GM19452 (cell line): ENCODE data around the gene ZBED1.
A peak's percentile ranks its signal among the peaks of the same experiment; 100 is the strongest.
"Not testable (repeated sequence)": the region's sequence is repeated elsewhere in the genome, so short reads cannot be mapped to it uniquely, and the experiment has no call there.

Source experiments
- ATAC-seq: cut with Tn5 transposase; IDR thresholded peaks from one replicate; pipeline ENCODE4 v1.9.1; 2021; ENCODE audit not compliant: unreplicated experiment

The ZBED1 gene

DNA sequence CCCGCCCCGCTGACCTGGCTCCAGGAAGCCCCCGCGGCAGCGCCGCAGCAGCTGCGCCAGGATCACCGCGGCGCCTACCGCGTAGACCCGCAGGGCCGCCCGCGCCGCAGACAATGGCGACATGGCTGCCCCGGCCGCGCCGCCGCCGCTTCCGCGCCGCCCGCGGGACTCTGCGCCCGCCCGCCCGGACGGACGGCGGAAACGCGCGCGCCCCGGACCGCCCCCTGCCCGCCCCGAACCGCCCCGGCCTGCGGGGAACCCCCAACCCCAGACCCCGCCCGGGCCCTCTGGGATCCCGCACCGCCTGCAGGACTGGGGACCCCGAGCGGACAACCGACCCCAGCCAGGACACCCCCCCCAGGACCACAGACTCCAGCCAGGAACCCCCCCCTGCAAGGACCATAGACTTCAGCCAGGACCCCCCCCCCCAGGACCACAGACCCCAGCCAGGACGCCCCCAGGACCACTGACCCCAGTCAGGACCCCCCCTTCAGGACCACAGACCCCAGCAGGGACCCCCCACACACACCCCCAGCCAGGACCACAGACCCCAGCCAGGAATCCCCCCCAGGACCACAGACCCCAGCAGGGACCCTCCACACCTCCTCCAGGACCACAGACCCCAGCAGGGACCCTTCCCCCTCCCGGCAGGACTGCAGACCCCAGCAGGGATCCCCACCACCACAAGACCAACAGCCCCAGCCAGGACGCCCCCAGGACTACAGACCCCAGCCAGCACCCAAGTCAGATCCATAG is at the start of gene ZBED1, which contains the start of gene DHRSX:
ZBED1 (minus strand) TSS at position 174 of the 756 bp plus-strand sequence. CDS start 10,257 bp downstream, outside the sequence.
DHRSX (minus strand) TSS at position 174 of the 756 bp plus-strand sequence; CDS start at position 123, 51 bp downstream.
- ATAC-seq, result peak; percentile 66

DNA sequence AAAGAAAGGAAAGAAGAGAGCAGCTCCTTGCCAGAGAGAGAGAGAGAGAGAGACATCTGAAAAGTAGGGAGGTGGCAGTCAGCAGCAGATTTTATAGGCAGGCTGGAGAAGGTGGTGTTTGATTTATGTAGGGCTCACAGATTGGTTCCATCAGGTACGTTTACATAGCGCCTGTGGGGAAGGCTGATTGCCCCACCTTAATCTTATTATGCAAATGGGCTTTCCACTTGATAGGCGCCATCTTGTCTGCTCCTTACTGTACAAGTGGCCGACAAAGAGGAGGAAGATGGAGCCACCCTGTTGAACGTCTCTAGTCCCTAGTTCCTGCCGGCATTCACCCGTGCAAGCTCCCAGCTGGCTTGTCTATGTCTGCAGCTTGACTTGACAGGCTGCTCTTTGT is 49.1 kb upstream of the ZBED1 start:
- no peak for ATAC-seq

DNA sequence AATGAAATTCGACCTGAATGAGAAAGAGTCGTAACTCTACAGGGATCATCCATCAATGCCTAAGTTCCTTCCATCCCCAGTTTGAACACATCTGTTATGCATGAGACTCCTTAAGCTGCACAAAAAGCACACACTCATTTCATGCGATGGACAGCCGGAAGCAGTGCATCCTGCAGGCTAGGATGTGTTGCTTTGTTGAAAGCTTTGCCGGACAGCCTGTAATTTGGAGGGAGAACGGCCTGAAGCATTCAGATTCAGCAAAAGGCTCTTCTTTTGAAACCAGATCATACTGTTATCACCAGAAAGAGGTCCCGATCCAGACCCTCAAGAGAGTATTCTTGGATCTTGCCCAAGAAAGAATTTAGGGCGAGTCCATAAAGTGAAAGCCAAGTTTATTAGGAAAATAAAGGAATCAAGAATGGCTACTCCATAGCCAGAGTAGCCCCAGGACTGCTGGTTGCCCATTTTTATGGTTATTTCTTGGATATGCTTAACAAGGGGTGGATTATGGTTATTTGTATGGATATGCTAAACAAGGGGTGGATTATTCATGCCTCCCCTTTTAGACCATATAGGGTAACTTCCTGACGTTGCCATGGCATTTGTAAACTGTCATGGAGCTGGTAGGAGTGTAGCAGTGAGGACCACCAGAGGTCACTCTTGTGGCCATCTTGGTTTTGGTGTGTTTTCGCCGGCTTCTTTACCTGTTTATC is 48.1 kb upstream of the ZBED1 start:
- no peak for ATAC-seq

DNA sequence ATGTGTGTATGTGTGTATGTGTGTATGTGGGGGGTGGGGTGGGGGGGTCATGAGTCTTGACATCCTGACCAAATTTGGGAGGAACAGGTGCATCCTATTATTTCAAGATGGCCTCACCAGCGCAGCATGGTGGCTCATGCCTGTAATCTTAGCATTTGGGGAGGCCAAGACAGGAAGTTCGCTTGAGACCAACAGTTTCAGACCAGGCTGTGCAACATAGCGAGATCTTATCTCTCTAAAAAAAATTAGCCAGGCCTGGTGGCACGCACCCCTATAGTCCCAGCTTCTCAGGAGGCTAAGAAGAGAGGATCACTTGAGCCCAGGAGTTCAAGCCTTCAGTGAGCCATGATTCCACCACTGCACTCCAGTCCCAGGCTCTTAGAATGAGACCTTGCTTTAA is 47.0 kb upstream of the ZBED1 start:
- no peak for ATAC-seq

- no peak for ATAC-seq
Observed at GRCh38 chrX:2546496-2546895, 45.7 kb upstream of the ZBED1 start.

DNA sequence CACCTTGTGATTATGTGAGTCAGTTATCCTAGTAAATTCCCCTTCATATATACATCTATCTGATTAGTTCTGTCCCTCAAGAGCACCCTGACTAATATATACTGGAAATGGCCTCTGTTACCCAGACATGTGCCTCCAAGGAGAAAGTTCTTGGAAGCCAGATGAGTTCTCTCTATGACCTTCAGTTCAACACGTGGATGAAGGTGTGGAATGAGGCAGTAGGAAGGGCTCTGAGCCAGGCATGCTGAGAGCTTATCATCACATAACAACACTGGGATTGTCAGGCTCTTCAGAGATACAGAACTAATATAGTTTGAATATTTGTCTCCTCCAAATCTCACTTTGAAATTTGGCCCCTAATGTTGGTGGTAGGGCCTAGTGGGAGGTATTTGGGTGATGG is 44.4 kb upstream of the ZBED1 start:
- no peak for ATAC-seq

DNA sequence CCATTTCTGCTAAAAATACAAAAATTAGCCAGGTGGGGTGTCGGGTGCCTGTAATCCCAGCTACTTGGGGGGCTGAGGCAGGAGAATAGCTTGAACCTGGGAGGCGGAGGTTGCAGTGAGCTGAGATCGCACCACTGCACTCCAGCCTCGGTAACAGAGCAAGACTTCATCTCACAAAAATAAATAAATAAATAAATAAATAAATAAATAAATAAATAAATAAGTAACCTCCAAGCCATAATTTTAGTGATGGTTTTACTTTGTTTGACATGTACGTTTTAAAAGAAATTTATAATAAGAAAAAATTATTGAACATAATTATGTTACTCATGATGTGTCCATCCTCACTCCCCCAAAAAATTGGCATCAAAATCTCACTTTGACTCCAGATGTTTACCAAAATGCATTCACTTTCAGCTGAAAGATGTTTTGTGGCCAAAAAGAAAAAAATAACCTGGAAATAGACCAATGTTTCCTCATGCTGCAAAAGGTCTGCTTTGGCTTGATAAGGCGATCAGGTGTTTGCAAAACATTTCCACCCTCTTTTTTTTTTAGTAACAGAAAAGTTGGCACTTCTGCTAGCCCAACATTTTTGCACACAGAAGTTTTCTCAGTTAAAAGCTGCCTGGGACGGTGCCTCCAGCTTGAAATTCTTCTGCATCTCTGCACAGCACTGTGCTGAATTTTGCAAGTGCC is 42.2 kb upstream of the ZBED1 start:
- ATAC-seq, result no peak

GRCh38 chrX:2541603-2542002 is 40.8 kb upstream of the ZBED1 start:
- no peak for ATAC-seq

- no peak for ATAC-seq
Observed at GRCh38 chrX:2540426-2540947, 39.7 kb upstream of the ZBED1 start.

GRCh38 chrX:2539586-2539985 is 38.8 kb upstream of the ZBED1 start:
- no peak for ATAC-seq

DNA sequence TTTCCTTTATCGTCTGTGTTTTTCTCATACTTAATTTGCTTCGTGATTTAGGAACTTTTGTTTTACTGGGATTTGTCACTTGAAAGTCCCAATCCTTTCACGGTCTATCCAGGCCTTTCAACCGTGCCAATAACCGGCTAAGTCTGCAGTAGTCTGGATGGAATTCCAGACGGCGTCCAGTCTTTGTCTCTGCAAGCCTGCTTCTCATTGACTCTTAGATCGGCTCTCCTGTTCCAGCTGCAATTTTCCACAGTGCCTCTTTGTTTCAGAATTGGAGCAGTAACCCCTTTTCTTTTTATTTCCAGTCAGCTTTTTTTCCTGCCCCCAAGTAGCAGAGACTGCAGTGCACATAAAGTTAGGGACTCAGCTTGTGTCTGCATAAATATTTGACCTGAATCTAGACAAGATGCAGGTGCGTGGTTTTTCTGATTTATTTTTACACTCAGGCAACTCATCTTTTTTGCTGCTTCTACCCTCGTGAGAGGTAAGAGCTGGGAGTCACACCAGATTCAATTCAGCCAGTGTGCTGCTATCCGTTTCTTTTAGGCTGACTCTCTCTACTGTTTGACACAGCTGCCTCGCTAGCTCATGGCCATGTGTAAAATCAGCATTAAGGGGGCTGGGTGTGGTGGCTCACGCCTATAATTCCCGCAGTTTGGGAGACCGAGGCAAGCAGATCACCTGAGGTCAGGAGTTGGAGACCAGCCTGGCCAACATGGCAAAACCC is 37.4 kb upstream of the ZBED1 start:
- ATAC-seq, result no peak

DNA sequence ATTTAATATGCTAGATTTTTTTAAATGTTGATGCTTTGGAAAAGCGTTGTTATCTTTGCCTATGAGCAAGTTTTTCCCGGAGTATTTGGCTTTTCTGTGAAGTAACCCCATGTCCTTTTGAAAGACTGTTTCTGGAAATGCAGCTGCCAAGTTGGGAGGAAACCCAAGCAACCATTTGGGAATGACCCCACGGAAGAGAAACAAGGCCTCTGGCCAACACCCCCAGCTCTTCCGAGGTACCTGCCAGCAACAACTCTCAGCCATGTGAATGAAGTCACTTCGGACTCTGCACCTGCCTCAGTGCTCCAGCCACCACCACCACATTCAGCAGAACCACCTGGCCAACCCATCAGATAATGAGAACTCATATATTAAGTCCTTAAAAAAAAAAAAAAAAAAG is 36.2 kb upstream of the ZBED1 start:
- no peak for ATAC-seq

GRCh38 chrX:2536141-2536540 is 35.4 kb upstream of the ZBED1 start:
- no peak for ATAC-seq

DNA sequence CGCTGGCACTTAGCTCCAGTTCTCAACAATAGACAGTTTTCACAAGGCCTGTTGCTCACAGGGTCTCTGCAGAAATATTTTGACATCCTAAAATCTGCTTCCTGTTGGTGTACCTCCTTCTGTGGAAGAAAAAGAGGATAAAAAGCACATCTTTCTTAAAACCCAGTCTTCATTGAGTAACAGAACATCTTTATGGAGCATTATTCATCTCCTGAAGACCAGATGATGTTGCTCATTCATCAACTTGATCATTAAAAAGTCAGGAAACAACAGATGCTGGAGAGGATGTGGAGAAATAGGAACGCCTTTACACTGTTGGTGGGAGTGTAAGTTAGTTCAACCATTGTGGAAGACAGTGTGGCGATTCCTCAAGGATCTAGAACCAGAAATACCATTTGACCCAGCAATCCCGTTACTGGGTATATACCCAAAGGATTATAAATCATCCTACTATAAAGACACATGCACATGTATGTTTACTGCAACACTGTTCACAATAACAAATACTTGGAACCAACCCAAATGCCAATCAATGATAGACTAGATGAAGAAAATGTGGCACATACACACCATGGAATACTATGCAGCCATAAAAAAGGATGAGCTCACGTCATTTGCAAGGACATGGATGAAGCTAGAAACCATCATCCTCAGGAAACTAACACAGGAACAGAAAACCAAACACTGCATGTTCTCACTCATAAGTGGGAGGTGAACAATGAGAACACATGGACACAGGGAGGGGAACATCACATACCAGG is 33.7 kb upstream of the ZBED1 start:
- ATAC-seq, result not testable (repeated sequence)

DNA sequence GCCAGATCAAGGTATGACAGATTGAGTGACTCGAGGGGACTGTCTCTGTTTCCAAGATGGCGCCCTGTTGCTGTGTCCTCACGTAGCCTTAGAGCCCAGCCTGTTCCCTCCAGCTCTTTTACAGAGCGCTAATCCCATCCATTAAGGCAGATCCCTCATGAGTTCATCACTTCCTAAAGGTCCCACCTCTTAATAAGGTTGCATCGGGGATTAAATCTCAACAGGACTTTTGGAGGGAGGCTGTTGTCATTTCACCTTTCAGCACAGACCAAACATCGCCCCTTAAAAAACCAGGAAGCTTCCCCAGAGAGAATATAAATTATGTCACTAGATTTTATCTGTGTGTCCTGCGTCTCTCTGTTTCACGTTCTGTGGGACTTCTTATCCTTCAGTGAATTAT is 32.6 kb upstream of the ZBED1 start:
- no peak for ATAC-seq

- no peak for ATAC-seq
Observed at GRCh38 chrX:2526390-2526789, 25.6 kb upstream of the ZBED1 start.

GRCh38 chrX:2523911-2524310 is 23.1 kb upstream of the ZBED1 start:
- ATAC-seq, result no peak

GRCh38 chrX:2521927-2522386 is 21.2 kb upstream of the ZBED1 start:
- ATAC-seq, result peak; percentile 40

GRCh38 chrX:2521092-2521926 is 20.5 kb upstream of the ZBED1 start:
- peak; percentile 71 for ATAC-seq
